ENCODE measurements around the gene LMAN1.

- TF ChIP-seq POLR2AphosphoS5 (IDR thresholded peaks at IDR 0.05) (no peak), CTCF (IDR thresholded peaks at IDR 0.05) (no peak), POLR2A (IDR thresholded peaks at IDR 0.05) (no peak), EP300 (IDR thresholded peaks at IDR 0.05) (no peak)
Measured at GRCh38 chr18:59360381-59360780, 1.3 kb upstream of the LMAN1 start.
